Spleen (tissue), 11 donors: ENCODE measurements around the gene ASB13. TPM values are rescaled to one million over a fixed set of nuclear protein-coding genes. Genes with fewer than 3 reads are reported as not detected.

Source experiments
- DNase-seq: peaks from one replicate; pipeline ENCODE4 v3.0.0-alpha.2; 2020
- H3K27ac ChIP-seq, 8 donors: fragments of 200-600 bp; sonication (generic) in 7 of 8; 1 replicate in 4 of 8; 2 replicates in 4 of 8; pipeline versions ENCODE4 v1.5.0 to v1.8.0; 2016 to 2021; ENCODE audit warnings: inconsistent platforms in 4 of 8, mild to moderate bottlenecking in 4 of 8, moderate library complexity in 1 of 8
- H3K27me3 ChIP-seq, 7 donors: fragments of 200-600 bp; sonication (generic) in 6 of 7; replicated peaks in 1 of 7; 1 replicate in 4 of 7; 2 replicates in 3 of 7; pipeline versions ENCODE4 v1.5.0 to v1.8.0; 2016 to 2021; ENCODE audit warnings: inconsistent platforms in 3 of 7, mild to moderate bottlenecking in 1 of 7
- H3K36me3 ChIP-seq, 6 donors: fragments of 200-600 bp; sonication (generic) in 5 of 6; 1 replicate in 4 of 6; 2 replicates in 2 of 6; pipeline versions ENCODE4 v1.5.0 to v1.8.0; 2016 to 2021; ENCODE audit warnings: inconsistent platforms in 2 of 6
- H3K4me1 ChIP-seq, 6 donors: fragments of 200-600 bp; sonication (generic) in 5 of 6; 1 replicate in 3 of 6; 2 replicates in 3 of 6; pipeline versions ENCODE4 v1.5.0 to v1.8.0; 2016 to 2021; ENCODE audit warnings: inconsistent platforms in 3 of 6
- H3K4me3 ChIP-seq, 8 donors: fragments of 200-600 bp; sonication (generic) in 7 of 8; 1 replicate in 4 of 8; 2 replicates in 4 of 8; pipeline versions ENCODE4 v1.5.0 to v1.8.0; 2016 to 2021; ENCODE audit warnings: inconsistent platforms in 4 of 8, mild to moderate bottlenecking in 4 of 8, moderate library complexity in 2 of 8
- H3K9me3 ChIP-seq, 8 donors: fragments of 200-600 bp; sonication (generic) in 7 of 8; 1 replicate in 4 of 8; 2 replicates in 4 of 8; pipeline versions ENCODE4 v1.5.0 to v1.8.0; 2016 to 2021; ENCODE audit warnings: inconsistent platforms in 4 of 8
- POLR2A ChIP-seq, 3 donors: fragments of 450-650 bp; IDR thresholded peaks; one replicate each; pipeline ENCODE4 v1.5.1; 2017; ENCODE audit warnings: antibody characterized with exemption in 3 of 3, mild to moderate bottlenecking in 1 of 3
- POLR2AphosphoS5 ChIP-seq, 3 donors: sonication (generic); formaldehyde crosslinking; IDR thresholded peaks; one replicate each; pipeline ENCODE4 v1.5.1; 2017; ENCODE audit warnings: antibody characterized with exemption in 3 of 3
- WGBS, 5 donors: extraction: QIAGEN DNeasy Blood & Tissue Kit in 3 of 5; methylation state at CpG; one replicate each; pipeline versions ENCODE4 v1.1.5 to v1.1.7; 2013 to 2018; 5-methylcytosine and 5-hydroxymethylcytosine counted together
- intact Hi-C: fragments of 100-400 bp; cut with DNase I; formaldehyde crosslinking; loops from one replicate; pipeline ENCODE4 v1.15.0; 2023; ENCODE audit warnings: low total_unique reads
- polyA plus RNA-seq, 3 donors: library from polyadenylated mRNA; stranded (reverse); fragments of 200-250 nt; gene quantifications; one replicate each; pipeline ENCODE4 v1.2.1, GENCODE V29; 2013
- total RNA-seq, 7 donors: library from RNA; depleted of rRNA in 3 of 7; stranded (reverse); fragments of >200 nt in 3 of 7; fragmentation: NEBNext Ultra II Directional in 4 of 7; extraction: Animal tissue kit (Norgen Biotek cat#: 25700) in 4 of 7; gene quantifications; one replicate each; pipeline versions ENCODE4 v1.1.0 to v1.2.1, GENCODE V29; 2016 to 2021
- TF ChIP-seq, protein P1 (sequence below), 11 experiments: fragments of 200-600 bp in 7 of 11; fragments of 450-650 bp in 4 of 11; sonication (generic) in 4 of 11; IDR thresholded peaks in 8 of 11; conservative IDR thresholded peaks in 3 of 11; 1 replicate in 7 of 11; 2 replicates in 4 of 11; pipeline versions ENCODE4 v1.4.0 to v1.8.0; 2016 to 2021; ENCODE audit warnings: antibody characterized with exemption in 11 of 11, inconsistent platforms in 4 of 11, mild to moderate bottlenecking in 1 of 11
- donor health status: healthy with polysubstance abuse.
- donor health status: DM: no; HTN: no; CAD: no; lungs with moderate emphysema.
- donor health status: DM: no; HTN: no; CAD: no.
- donor health status: Bipolar disorder and iron deficiency.
- donor health status: healthy.
- donor health status: DM: no; HTN: no; CAD: no.
- donor health status: DM: yes; HTN: yes; CAD: no.

The ASB13 gene
- total and polyA plus RNA-seq, 10 donors, result 17.0 to 29.6 (median 21.8) TPM

DNA sequence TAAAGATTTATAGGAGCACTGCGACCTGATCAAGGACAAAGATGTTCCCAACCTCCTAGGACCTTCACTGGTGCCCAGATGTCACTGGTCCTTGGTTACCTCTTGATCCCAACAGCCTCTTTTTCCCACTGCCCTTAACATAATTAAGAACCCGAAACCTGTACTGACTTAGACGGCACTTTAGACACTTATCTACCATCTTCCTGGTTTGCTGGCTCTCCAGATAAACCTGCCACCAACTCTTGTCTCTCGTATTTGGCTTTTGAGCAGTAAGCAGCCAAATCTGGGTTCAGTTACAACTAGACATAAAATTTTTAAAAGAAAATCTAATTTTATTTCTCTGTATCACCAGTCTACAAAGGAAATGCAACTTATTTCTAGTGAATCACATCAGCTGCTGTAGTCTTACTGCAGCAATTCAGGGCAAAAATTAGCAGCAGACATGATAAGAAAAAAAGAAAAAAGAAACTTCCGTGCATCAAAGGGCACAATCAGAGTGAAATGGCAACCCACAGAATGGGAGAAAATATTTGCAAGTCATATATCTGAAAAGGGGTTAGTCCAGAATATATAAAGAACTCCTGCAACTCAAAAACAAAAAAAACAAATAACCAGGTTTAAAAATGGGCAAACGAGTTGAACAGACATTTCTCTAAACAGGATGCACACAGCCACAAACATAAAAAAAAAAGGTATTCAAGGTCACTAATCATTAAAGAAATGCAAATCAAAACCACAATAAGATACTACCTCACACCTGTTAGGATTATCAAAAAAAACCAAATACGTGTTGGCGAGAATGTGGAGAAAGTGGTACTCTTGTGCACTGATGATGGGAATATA lies 9.4 kb downstream of the ASB13 start:
- no peak for DNase-seq
- WGBS, 5 donors, result 64 to 77% (median 71%) methylated on average over 8 of the region's 8 CpGs
- peaks cover 0 to 10% (median 0%) of the 10 kb centered on the region in 6 donors for H3K36me3 ChIP-seq
- no peak overlapping the region for H3K27ac ChIP-seq
- H3K4me3 ChIP-seq, result no peak overlapping the region
- intact Hi-C loops, result no loop called here
- peaks cover 7 to 55% (median 16%) of the 10 kb centered on the region in 6 donors for H3K4me1 ChIP-seq
- TF ChIP-seq POLR2A (IDR thresholded peaks at IDR 0.05), result no peak
- TF ChIP-seq, protein P1, sequence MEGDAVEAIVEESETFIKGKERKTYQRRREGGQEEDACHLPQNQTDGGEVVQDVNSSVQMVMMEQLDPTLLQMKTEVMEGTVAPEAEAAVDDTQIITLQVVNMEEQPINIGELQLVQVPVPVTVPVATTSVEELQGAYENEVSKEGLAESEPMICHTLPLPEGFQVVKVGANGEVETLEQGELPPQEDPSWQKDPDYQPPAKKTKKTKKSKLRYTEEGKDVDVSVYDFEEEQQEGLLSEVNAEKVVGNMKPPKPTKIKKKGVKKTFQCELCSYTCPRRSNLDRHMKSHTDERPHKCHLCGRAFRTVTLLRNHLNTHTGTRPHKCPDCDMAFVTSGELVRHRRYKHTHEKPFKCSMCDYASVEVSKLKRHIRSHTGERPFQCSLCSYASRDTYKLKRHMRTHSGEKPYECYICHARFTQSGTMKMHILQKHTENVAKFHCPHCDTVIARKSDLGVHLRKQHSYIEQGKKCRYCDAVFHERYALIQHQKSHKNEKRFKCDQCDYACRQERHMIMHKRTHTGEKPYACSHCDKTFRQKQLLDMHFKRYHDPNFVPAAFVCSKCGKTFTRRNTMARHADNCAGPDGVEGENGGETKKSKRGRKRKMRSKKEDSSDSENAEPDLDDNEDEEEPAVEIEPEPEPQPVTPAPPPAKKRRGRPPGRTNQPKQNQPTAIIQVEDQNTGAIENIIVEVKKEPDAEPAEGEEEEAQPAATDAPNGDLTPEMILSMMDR (IDR thresholded peaks at IDR 0.05 in 8 of 11, conservative IDR thresholded peaks at IDR 0.05 in 3 of 11), result no peak
- TF ChIP-seq POLR2AphosphoS5 (IDR thresholded peaks at IDR 0.05), result no peak
- no peaks in the 10 kb centered on the region for H3K9me3 ChIP-seq
- no peaks in the 10 kb centered on the region for H3K27me3 ChIP-seq

DNA sequence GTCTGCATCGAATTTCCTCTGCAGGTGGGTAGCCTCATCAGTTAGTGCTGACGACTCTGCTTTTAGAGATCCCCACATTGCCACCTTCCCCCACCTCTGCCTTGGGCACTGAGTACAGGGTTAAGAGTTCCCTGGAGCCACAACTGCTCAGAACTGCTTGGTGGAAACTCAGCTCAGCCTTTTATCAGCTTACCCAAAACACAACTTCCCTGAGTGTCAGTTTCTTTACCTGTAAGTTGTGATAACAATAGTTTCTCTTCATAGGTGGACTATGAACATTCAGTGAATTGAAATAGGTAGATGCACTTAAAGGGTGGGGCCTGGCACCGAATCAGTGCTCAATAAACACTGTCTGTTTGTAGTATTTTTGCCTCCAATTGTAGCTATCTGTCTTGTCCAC lies 11.3 kb downstream of the ASB13 start:
- Histone ChIP-seq H3K9me3 (no peaks in the 10 kb centered on the region), H3K4me3 (no peak overlapping the region), H3K36me3 (peaks cover 0 to 25% (median 0%) of the 10 kb centered on the region in 6 donors), H3K27me3 (no peaks in the 10 kb centered on the region), H3K27ac (no peak overlapping the region), H3K4me1 (peaks cover 7 to 44% (median 11%) of the 10 kb centered on the region in 6 donors)
- intact Hi-C loops, result no loop called here
- DNase-seq, result no peak
- 51 to 74% (median 60%) methylated on average over 3 of the region's 3 CpGs for WGBS, 5 donors
- TF ChIP-seq POLR2A (IDR thresholded peaks at IDR 0.05) (no peak), POLR2AphosphoS5 (IDR thresholded peaks at IDR 0.05) (no peak)
- TF ChIP-seq, protein P1 (IDR thresholded peaks at IDR 0.05 in 8 of 11, conservative IDR thresholded peaks at IDR 0.05 in 3 of 11), result no peak

DNA sequence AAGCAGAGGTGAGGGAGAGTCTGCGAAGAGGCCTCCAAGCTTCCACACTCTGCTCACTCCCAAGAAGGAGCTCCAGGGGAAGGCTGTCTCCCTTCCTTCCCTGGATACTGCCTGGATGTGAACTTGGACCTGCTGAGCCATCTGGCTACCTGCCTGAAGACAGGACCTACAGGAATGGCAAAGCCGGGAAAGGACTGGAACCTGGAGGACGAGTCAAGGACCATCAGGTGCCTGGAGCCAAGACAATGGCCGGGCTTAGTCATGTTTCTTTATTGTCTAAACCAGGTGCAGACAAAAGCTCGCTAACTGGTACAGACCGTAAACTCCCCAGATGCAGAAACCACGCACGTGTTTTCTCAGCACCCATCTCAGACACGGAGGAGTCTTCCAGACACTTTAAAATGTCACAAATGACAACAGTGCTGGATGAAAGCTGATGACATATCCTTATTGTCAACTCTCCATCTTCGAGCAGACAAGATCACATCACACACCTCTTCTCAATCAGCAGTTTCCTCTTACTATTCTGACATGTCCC lies 12.1 kb downstream of the ASB13 start:
- intact Hi-C loops, result no loop called here
- no peaks in the 10 kb centered on the region for H3K9me3 ChIP-seq
- peak; percentile 5 for DNase-seq
- 72 to 87% (median 84%) methylated on average over 10 of the region's 10 CpGs for WGBS, 5 donors
- TF ChIP-seq POLR2A (IDR thresholded peaks at IDR 0.05) (no peak), POLR2AphosphoS5 (IDR thresholded peaks at IDR 0.05) (no peak)
- TF ChIP-seq, protein P1 (IDR thresholded peaks at IDR 0.05 in 8 of 11, conservative IDR thresholded peaks at IDR 0.05 in 3 of 11), result no peak
- H3K36me3 ChIP-seq, result peaks cover 0 to 33% (median 0%) of the 10 kb centered on the region in 6 donors
- H3K4me1 ChIP-seq, result peaks cover 0 to 35% (median 3%) of the 10 kb centered on the region in 6 donors
- no peaks in the 10 kb centered on the region for H3K27me3 ChIP-seq
- no peak overlapping the region for H3K4me3 ChIP-seq
- no peak overlapping the region for H3K27ac ChIP-seq

DNA sequence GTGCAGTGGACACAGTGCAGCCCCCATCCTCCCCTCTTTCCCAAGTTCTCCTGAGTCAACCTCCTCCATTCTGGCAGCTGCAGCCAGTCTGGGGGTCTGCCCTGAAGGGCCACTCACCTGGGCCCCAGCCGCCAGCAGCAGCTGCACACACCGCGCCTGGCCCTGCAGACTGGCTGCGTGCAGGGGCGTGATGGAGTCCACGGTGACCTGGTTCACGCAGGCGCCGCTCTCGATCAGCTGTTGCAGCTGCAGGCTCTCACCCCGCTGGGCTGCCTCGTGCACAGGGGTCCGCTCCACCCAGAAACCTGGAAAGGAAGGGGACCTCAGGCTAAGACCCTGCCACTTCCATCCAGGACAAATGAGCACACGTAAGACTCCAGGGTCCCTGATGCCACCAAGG lies 13.6 kb downstream of the ASB13 start:
- peaks cover 0 to 25% (median 2%) of the 10 kb centered on the region in 6 donors for H3K4me1 ChIP-seq
- TF ChIP-seq POLR2A (IDR thresholded peaks at IDR 0.05), result no peak
- TF ChIP-seq, protein P1 (IDR thresholded peaks at IDR 0.05 in 8 of 11, conservative IDR thresholded peaks at IDR 0.05 in 3 of 11), result no peak
- TF ChIP-seq POLR2AphosphoS5 (IDR thresholded peaks at IDR 0.05), result no peak
- H3K9me3 ChIP-seq, result no peaks in the 10 kb centered on the region
- H3K27me3 ChIP-seq, result no peaks in the 10 kb centered on the region
- H3K4me3 ChIP-seq, result no peak overlapping the region
- DNase-seq, result peak; percentile 64
- H3K27ac ChIP-seq, result no peak overlapping the region
- H3K36me3 ChIP-seq, result peaks cover 0 to 44% (median 0%) of the 10 kb centered on the region in 6 donors
- intact Hi-C loops, result no loop called here
- 95 to 100% (median 96%) methylated on average over 4 to 14 of the region's 14 CpGs for WGBS, 5 donors
